Osteoblast (primary cell): ENCODE measurements around the gene AIF1L. TPM values are rescaled to one million over a fixed set of nuclear protein-coding genes. Genes with fewer than 3 reads are reported as not detected.
A peak's percentile ranks its signal among the peaks of the same experiment; 100 is the strongest.

ENCODE experiments used
- DNase-seq: peaks from one replicate; pipeline ENCODE4 v3.0.0; 2011; ENCODE audit warnings: low spot score, mixed read lengths; ENCODE audit not compliant: insufficient read length; ENCODE audit errors: missing footprints
- H2AFZ ChIP-seq: 2 replicates; pipeline ENCODE4 v1.6.0; 2011; ENCODE audit warnings: mild to moderate bottlenecking, low read length
- H3K27ac ChIP-seq: 2 replicates; pipeline ENCODE4 v1.5.1; 2011; ENCODE audit warnings: mild to moderate bottlenecking, low read depth, low read length, moderate library complexity
- H3K27me3 ChIP-seq: 2 replicates; pipeline ENCODE4 v1.6.0; 2012; ENCODE audit warnings: mild to moderate bottlenecking, control low read depth, inconsistent platforms, low read length, moderate library complexity; ENCODE audit not compliant: insufficient read depth
- H3K36me3 ChIP-seq: 2 replicates; pipeline ENCODE4 v1.5.1; 2011; ENCODE audit warnings: mild to moderate bottlenecking, low read length, control low read depth, moderate library complexity; ENCODE audit not compliant: insufficient read depth
- H3K4me1 ChIP-seq: 2 replicates; pipeline ENCODE4 v1.5.1; 2011; ENCODE audit warnings: mild to moderate bottlenecking, low read length, control low read depth, moderate library complexity; ENCODE audit not compliant: insufficient read depth
- H3K4me2 ChIP-seq: 2 replicates; pipeline ENCODE4 v1.6.0; 2011; ENCODE audit warnings: mild to moderate bottlenecking, low read length; ENCODE audit not compliant: insufficient read depth
- H3K4me3 ChIP-seq: fragments of 200-600 bp; sonication (generic); 3 replicates; pipeline ENCODE4 v1.5.1; 2012; ENCODE audit warnings: mild to moderate bottlenecking, low read length, inconsistent platforms; ENCODE audit not compliant: insufficient read depth
- H3K79me2 ChIP-seq: 2 replicates; pipeline ENCODE4 v1.6.0; 2012; ENCODE audit warnings: mild to moderate bottlenecking, low read length, control low read depth, inconsistent platforms; ENCODE audit not compliant: insufficient read depth
- H3K9me3 ChIP-seq: 2 replicates; pipeline ENCODE4 v1.5.1; 2011; ENCODE audit warnings: low read depth, low read length, control low read depth
- H4K20me1 ChIP-seq: 2 replicates; pipeline ENCODE4 v1.6.0; 2012; ENCODE audit warnings: mild to moderate bottlenecking, low read length, control low read depth; ENCODE audit not compliant: insufficient read depth
- total RNA-seq: library from RNA; depleted of rRNA; stranded (reverse); fragments of >200 nt; gene quantifications from 2 replicates; pipeline ENCODE4 v1.2.3, GENCODE V29; 2012
- TF ChIP-seq, protein P1 (sequence below): IDR thresholded peaks from 2 replicates; pipeline ENCODE4 v1.5.1; 2011; ENCODE audit warnings: mild to moderate bottlenecking, low read depth, low read length, moderate library complexity; ENCODE audit errors: extremely low read depth

AIF1L gene
- total RNA-seq, 1 donor: not detected

DNA sequence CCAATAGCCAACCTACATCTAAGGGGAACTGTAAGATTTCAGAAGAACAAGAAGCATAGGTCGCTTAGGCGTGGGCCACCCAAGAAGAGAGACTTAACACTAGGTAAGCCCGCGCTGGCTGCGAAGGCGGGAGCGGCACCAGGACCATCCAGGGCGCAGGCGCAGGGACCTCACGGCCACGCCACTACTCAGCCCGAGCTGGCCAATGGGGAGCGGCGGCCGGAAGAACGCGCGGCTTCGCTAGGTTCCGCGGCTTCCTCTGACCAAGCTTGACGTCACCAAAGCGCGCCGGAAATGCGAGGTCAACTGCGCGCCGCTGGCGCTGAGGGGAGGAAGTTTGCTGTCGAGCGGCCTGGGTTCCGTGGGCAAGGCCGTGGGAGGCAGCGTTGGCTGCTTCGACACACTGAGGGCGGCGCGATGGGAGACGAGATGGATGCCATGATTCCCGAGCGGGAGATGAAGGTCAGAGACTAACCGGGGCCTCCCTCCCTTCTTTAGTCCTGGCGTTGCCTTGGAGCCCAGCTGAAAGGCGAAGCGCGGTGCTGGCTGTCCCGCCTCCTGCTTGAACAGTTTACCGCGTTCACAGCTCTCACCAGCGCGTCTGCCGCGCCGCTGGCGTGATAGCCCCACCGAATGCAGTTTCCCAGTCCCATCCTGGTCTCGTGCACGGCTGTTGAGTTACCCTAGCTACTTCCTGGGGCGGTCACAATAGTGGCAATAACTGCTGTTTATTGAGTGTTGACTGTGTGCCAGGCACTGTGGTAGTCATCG is 29.1 kb downstream of the AIF1L start, which contains the start of gene NUP214:
Gene NUP214 (plus strand): TSS at position 299 of the 771 bp plus-strand sequence. CDS start 119 bp downstream, at position 418.
- TF ChIP-seq, protein P1, sequence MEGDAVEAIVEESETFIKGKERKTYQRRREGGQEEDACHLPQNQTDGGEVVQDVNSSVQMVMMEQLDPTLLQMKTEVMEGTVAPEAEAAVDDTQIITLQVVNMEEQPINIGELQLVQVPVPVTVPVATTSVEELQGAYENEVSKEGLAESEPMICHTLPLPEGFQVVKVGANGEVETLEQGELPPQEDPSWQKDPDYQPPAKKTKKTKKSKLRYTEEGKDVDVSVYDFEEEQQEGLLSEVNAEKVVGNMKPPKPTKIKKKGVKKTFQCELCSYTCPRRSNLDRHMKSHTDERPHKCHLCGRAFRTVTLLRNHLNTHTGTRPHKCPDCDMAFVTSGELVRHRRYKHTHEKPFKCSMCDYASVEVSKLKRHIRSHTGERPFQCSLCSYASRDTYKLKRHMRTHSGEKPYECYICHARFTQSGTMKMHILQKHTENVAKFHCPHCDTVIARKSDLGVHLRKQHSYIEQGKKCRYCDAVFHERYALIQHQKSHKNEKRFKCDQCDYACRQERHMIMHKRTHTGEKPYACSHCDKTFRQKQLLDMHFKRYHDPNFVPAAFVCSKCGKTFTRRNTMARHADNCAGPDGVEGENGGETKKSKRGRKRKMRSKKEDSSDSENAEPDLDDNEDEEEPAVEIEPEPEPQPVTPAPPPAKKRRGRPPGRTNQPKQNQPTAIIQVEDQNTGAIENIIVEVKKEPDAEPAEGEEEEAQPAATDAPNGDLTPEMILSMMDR: no peak

DNA sequence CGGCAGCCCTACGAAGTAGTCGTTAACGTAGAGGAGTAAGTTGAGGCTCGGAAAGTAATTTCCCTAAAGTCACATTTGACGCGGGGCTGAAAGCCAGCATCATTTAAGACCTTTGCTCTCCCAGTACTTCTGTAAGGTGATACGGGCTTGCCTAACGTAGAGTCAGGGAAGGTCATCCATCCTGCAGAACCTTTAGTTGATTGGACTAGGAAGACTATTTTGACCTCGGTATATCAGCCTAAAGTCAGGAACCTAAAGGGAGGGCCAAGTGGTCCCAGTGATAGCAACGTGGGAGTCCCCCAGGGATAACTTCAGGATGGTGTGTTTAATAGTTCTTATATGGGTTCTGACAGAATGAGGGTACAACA is 29.7 kb downstream of the AIF1L start:
- DNase-seq: no peak
- Histone ChIP-seq H3K36me3 (peaks cover 34% of the 10 kb centered on the region), H3K4me2 (peak overlapping the region; percentile 100), H3K4me3 (peak overlapping the region; percentile 98), H3K27me3 (no peaks in the 10 kb centered on the region), H3K9me3 (no peaks in the 10 kb centered on the region), H3K4me1 (peaks cover 16% of the 10 kb centered on the region), H4K20me1 (peaks cover 3% of the 10 kb centered on the region), H2AFZ (peak overlapping the region; percentile 99), H3K27ac (peak overlapping the region; percentile 90), H3K79me2 (peaks cover 35% of the 10 kb centered on the region)
- TF ChIP-seq, protein P1: no peak

More for the DNA sequence above, 29.1 kb downstream of the AIF1L start, which contains the start of gene NUP214:
- Histone ChIP-seq H4K20me1 (peaks cover 3% of the 10 kb centered on the region), H3K4me2 (peak within 1 kb of the TSS; percentile 100), H2AFZ (peak within 1 kb of the TSS; percentile 99), H3K9me3 (no peaks in the 10 kb centered on the region), H3K4me1 (peaks cover 16% of the 10 kb centered on the region), H3K4me3 (peak within 1 kb of the TSS; percentile 98), H3K36me3 (peaks cover 29% of the 10 kb centered on the region), H3K79me2 (peaks cover 33% of the 10 kb centered on the region), H3K27me3 (no peaks in the 10 kb centered on the region), H3K27ac (peak within 1 kb of the TSS; percentile 90)
- DNase-seq: peak; percentile 99

DNA sequence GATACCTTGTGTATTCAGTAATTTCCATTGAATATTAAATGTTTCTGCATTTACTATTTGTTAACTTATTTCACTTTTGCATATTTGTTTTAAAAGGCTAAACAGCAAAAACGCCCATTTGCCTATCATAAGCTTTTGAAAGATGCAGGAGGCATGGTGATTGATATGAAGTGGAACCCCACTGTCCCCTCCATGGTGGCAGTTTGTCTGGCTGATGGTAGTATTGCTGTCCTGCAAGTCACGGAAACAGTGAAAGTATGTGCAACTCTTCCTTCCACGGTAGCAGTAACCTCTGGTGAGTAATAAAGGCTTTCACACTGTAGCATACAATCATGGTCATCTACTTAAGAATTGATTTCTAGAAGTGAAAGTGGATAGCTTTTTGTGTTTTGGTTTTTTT is 32.9 kb downstream of the AIF1L start:
- no peak overlapping the region for H3K4me2 ChIP-seq
- no peaks in the 10 kb centered on the region for H3K27me3 ChIP-seq
- no peak overlapping the region for H3K27ac ChIP-seq
- TF ChIP-seq, protein P1: no peak
- peaks cover 16% of the 10 kb centered on the region for H3K4me1 ChIP-seq
- peaks cover 3% of the 10 kb centered on the region for H4K20me1 ChIP-seq
- H3K36me3 ChIP-seq: peaks cover 52% of the 10 kb centered on the region
- no peak for DNase-seq
- peaks cover 36% of the 10 kb centered on the region for H3K79me2 ChIP-seq
- no peak overlapping the region for H3K4me3 ChIP-seq
- no peak overlapping the region for H2AFZ ChIP-seq
- no peaks in the 10 kb centered on the region for H3K9me3 ChIP-seq

DNA sequence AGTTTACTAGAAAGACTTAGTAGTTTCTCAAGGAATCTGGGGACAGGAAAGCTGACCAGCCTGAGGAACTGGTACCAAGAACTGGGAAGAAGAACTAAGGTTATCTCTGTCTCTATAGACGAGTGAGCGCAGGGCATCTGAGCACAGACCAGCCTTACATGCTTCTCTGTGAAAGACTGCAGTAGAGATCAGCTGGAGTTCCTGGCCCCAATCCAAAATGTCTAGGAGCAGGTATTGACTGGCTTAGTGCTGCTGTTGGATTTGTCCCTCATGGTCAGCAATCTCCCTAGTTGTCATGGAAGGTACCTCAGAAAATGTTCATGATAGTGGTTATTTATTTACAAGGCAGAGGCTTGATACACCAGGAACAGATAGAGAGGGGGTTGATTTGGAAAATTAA is 42.3 kb downstream of the AIF1L start:
- no peak overlapping the region for H2AFZ ChIP-seq
- no peak for DNase-seq
- no peak overlapping the region for H3K4me3 ChIP-seq
- no peaks in the 10 kb centered on the region for H3K4me1 ChIP-seq
- no peaks in the 10 kb centered on the region for H3K79me2 ChIP-seq
- no peak overlapping the region for H3K4me2 ChIP-seq
- H3K9me3 ChIP-seq: no peaks in the 10 kb centered on the region
- H3K27ac ChIP-seq: no peak overlapping the region
- TF ChIP-seq, protein P1: no peak
- no peaks in the 10 kb centered on the region for H4K20me1 ChIP-seq
- H3K36me3 ChIP-seq: peaks cover 73% of the 10 kb centered on the region
- no peaks in the 10 kb centered on the region for H3K27me3 ChIP-seq
